ENCODE measurements around the gene TOP3B.

The TOP3B gene

DNA sequence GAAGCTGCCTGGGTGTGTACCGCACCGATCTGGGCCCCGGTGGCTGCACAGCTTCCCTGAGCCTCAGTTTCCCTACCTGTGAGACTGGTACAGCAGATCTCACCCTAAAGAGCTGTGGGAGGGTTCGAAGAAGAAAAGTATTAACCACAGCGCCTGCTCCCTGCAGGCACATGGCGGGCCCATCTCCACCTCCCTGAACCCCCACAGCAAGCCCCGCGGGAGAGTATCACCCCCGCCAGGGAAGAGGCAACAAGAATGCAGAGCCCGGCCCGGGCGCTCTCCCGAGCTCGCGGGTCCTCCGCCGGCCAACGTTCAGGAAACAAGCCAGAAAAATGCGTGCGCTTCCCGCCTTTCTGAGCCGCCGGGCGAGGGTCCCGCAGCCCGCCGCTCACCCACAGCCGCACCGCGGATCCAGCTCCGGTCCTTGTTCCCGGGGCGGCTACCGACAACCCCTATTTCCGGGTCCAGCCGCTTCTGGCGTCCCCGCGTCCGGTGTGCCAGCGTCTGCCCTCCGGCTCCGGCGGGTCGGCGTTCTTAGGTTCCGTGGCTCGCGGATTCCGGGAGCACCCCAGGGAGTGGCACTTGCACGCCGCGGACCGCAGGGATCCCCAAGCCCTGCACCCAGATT is at the start of gene TOP3B:
TSS of gene TOP3B (minus strand) at position 450 of the 628 bp plus-strand sequence. CDS start 7,078 bp downstream, outside the sequence.
- DNase-seq (ENCODE audit: low spot score), result peak; percentile 86

- DNase-seq (ENCODE audit: low spot score), result no peak
These were observed 48.8 kb upstream of the TOP3B start for GRCh38 chr22:22031183-22031945.

DNA sequence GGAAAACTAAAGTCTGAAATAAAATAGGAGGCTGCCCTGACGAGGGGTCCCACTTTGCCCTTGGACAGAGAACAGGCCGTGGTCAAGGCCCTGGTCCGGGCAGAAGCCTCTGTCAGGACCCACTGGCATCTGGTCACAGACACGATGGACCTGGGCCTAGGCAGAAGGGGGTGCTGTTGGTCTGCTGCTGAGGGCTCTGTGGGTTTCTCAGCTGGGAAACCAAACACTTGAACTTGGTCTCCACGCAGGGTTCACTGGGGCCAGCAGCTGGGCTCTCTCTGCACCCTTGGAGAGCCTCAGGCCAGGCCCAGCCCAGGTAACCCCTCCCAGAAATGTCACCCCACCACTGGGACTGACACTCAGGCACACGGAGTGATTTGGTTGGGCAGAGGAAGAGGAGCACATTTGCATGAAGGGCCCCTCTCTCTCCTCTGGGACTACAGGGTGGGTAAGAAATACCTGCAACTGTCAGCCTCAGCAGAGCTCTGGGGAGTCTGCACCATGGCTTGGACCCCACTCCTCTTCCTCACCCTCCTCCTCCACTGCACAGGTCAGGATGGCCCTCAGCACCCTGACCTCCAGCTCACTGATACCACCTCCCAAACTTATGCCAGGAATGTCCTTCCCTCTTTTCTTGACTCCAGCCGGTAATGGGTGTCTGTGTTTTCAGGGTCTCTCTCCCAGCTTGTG is 48.1 kb upstream of the TOP3B start:
- peak; percentile 5 for DNase-seq (ENCODE audit: low spot score)

DNA sequence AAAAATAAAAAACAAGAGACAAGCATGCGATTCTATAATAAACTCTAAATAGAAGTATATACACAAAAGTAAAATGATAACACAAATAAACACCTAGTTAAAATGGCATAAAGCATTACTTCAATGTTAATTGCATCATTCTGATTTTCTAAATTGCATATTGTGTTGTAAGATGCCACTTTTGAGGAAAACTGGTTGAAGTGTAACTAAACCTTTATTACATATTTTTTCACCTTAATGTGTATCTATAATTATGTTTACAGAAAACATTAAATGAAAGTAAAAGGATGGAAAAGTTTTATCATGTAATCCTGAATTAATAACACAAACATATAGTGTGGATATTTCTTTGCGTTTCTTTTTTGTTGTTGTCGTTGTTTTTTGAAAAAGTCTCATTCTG is 45.4 kb upstream of the TOP3B start:
- no peak for DNase-seq (ENCODE audit: low spot score)

DNA sequence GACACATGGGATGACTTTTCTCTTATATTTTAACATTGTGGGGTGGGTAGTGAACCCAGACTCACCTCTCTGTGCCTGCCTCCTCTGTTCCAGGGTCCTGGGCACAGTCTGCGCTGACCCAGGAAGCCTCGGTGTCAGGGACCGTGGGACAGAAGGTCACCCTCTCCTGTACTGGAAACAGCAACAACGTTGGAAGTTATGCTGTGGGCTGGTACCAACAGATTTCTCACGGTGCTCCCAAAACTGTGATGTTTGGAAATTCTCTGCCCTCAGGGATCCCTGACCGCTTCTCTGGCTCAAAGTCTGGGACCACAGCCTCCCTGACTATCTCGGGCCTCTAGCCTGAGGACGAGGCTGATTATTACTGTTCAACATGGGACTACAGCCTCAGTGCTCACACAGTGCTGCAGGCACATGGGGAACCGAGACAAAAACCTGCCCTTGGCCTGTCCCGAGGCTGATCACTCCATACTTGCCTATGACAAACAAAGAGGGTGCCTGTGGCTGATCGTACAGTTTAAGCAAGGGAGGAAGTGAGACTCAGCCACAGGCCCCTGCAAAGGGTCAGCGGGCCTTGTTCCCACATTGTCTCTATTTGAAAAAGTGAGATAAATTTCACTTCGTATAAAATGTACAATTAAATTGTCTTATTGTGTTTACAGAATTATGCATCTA is 43.7 kb upstream of the TOP3B start:
- DNase-seq (ENCODE audit: low spot score), result no peak

DNA sequence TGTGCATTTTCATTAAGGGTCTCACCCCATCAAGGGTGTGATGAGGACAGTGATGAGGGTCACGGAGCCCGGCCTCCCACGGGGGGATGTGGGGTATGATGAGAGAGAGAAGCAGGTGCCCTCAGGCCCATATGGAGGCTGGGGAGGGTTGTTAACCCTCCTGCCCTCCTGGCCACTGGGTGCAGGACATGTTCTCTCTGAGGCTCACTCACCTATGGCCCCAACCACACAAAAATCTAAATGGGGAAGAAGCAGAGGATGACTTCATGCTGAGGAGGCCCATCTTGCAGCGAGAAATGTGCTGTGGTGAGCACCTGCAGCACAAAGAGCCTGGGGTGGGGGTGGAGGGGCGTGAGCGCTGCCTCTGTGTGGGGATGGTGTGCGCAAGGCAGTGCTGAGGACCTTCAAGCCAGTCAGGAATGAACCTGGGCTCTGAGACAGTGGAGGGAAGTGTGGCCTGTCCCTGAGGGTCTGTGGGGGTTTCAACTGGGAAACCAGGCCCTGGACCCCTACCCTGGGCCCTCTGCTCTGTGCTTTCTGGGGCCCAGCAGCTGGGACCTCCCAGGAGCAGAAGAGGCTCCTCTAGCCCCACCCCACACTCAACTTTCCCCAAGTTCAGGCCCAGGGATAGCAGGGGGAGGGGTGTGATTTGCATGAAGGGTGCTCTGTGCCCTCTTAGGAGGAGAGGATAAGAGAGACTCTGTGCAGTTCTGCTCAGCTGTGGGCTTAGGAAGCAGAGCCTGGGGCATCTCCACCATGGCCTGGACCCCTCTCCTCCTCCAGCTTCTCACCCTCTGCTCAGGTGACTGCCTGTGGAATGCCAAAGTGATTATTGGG is 43.0 kb upstream of the TOP3B start:
- DNase-seq (ENCODE audit: low spot score), result no peak

GRCh38 chr22:22024440-22024839 is 41.9 kb upstream of the TOP3B start:
- no peak for DNase-seq (ENCODE audit: low spot score)

- DNase-seq (ENCODE audit: low spot score), result no peak
These were observed 41.1 kb upstream of the TOP3B start for GRCh38 chr22:22023581-22024137.

GRCh38 chr22:22022947-22023534 is 40.5 kb upstream of the TOP3B start:
- DNase-seq (ENCODE audit: low spot score), result no peak

DNA sequence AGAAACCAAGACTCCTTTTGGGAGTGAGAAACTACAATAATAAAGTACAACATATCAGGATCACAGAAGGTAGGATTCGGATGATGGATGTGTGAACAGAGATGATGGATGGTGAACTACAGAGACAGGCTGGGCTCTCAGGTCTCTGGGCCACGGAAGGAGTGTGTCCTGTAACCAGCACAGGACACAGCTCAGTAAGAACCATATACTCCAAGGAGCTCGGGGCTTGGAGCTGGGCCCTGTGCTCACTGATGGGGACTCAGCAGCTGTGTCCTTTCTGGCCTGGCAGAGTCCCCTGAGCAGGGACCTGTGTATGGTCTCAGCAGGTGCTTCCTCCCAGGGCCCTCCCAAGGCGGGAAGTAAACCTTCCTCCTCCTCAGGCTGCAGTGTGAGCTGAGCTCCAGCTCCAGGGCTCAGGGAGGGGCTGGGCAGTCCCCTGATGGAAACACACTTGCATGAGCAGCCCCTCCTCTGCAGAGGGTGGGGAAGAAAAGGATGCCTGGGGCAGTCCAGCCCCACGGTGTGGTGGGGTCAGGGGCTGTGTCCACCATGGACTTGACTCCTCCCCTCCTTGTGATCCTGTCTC is 39.8 kb upstream of the TOP3B start:
- no peak for DNase-seq (ENCODE audit: low spot score)

DNA sequence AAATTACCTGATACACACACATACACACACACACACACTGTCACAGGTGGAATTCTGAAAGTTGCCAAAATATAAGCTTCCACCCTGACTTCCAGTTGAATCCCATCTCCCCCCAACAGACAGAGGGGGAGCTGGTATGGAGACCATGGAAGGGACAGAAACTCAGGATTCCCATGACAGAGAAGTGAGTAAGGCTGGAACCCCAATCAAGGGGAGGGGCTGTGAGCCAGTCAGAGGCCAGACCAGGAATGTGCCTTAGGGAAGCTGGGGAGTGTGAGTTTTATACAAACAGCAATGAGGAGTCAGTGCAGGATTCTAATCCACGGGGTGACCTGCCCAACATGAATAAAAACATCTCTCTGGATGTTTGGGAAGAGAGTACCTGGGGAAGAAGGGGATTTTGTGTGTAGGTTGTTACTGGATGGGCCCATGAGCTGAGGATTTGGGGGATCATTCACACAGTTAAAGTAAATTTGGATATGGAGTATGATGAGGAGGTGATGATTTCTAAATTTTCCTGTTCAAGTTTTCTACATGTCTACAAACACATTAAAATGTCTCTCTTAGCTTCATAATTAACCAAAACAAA is 38.7 kb upstream of the TOP3B start:
- DNase-seq (ENCODE audit: low spot score), result no peak

DNA sequence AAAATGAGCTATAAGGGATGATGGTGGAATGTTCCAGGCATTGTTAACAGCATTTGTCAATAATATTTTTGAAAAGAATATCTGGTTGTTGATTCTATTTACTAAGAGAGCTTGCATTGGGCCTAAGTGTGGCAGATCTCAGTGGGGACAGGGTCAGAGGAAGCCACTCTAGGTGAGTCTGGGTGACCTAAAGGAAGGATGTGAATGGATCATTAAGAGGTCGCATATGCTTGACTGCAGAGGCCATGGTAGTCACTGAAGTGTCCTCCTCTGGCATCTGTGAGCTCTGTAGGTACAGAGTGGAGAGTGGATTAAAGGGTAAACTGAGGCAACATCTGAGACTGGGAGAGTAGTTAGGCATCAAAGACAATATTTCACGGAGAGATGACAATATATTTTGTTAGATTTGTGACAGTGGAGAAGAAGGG is 37.9 kb upstream of the TOP3B start:
- DNase-seq (ENCODE audit: low spot score), result no peak

GRCh38 chr22:22019659-22020424 is 37.3 kb upstream of the TOP3B start:
- DNase-seq (ENCODE audit: low spot score), result no peak

DNA sequence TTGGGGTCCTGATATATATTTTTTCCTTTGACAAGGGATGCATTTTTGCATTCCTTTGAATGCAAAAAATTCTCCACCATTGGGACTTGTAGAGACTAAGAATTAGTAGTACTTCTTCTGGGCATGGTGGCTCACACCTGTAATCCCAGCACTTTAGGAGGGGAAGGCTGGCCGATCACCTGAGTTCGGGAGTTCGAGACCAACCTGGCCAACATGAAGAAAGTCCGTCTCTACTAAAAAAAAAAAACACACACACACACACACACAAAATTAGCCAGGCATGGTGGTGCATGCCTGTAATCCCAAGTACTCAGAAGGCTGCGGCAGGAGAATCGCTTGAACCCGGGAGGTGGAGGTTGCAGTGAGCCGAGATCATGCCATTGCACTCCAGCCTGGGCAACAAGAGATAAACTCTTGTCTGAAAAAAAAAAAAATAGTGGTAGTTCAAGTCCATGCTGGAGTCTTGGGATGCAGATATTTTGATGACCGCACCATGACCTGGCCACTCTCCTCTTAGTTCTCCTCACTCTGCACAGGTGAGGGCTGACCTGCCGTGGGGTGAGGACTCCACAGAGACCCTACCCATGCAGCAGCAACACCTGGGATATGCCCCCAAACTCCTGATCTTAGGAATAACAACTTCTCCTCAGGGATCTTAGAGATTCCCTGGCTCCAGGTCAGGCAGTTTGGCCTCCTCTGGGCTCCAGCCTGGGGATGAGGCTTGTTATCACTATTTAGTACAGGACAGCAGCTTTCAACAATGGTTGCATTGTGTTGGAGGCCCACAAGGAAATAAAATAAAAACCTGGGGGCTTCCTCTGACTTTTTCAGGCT is 36.5 kb upstream of the TOP3B start:
- DNase-seq (ENCODE audit: low spot score), result no peak

DNA sequence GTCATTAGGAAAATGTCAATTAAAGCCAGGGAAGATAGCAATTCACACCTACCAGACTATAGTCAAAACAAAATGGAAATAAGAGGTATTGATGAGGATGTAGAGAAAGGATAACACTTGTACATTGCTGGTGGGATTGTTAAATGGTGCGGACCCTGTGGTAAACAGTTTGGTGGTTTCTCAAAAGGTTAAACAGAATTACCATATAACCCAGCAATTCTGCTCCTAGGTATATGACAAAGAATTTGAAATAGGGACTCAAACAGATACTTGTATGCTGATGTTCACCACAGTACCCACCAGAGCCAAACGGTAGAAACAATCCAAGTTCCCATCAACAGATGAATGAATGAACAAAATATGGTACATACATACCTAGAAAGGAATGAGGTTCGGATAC is 33.0 kb upstream of the TOP3B start:
- no peak for DNase-seq (ENCODE audit: low spot score)

- no peak for DNase-seq (ENCODE audit: low spot score)
These were observed 31.7 kb upstream of the TOP3B start for GRCh38 chr22:22014285-22014659.

DNA sequence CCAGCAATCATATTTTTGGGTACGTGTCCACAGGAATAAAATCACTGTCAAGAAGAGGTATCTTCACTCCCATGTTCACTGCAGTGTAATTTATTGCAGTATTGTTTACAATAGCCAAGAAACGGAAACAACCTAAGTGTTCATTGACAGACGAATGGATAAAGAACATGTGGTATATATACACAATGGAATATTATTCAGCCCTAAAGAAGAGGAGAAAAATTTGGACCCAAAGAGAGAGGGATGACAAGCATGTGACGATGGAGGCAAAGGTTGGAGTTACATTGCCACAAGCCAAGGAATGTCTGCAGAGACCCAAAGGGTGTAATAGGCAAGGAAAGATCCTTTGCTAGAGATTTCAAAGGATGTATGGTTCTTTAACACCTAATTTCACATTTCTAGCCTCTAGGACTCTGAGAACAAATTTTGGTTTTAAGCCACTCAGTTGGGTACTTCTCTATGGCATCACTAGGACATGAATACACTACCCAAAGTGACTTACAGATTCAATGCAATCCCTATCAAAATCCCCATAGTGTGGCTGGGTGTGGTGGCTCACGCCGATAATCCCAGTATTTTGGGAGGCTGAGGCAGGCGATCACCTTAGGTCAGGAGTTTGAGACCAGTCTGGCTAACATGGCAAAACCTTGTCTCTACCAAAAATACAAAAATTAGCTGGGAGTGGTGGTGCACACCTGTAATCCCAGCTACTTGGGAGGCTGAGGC is 31.1 kb upstream of the TOP3B start:
- no peak for DNase-seq (ENCODE audit: low spot score)

- no peak for DNase-seq (ENCODE audit: low spot score)
These were observed 29.4 kb upstream of the TOP3B start for GRCh38 chr22:22011964-22012363.

Data from activated CD4-positive, alpha-beta T cell treated with anti-CD3 and anti-CD28 coated beads, Interleukin-2, Interleukin-4, amounts not matched to agents 100 ng/mL and 50 ng/mL, durations not matched to agents 16 hours and 8 hours (primary cell).